HG03460 (cell line): ENCODE measurements around the gene PLCL1.

Experiments
- ATAC-seq: cut with Tn5 transposase; IDR thresholded peaks from one replicate; pipeline ENCODE4 v1.9.1; 2021; ENCODE audit not compliant: unreplicated experiment

The PLCL1 gene

GRCh38 chr2:198100346-198100745 lies 296.0 kb downstream of the PLCL1 start:
- no peak for ATAC-seq

- ATAC-seq: no peak
These were observed 297.3 kb downstream of the PLCL1 start for GRCh38 chr2:198101688-198102087.

- ATAC-seq: no peak
These were observed 297.7 kb downstream of the PLCL1 start for GRCh38 chr2:198102120-198102519.

- no peak for ATAC-seq
These were observed 298.5 kb downstream of the PLCL1 start for GRCh38 chr2:198102856-198103255.

GRCh38 chr2:198106621-198107385 lies 302.4 kb downstream of the PLCL1 start:
- ATAC-seq: no peak

- no peak for ATAC-seq
These were observed 308.9 kb downstream of the PLCL1 start for GRCh38 chr2:198113316-198113715.

GRCh38 chr2:198114064-198114463 lies 309.7 kb downstream of the PLCL1 start:
- ATAC-seq: no peak

- ATAC-seq: no peak
These were observed 310.8 kb downstream of the PLCL1 start for GRCh38 chr2:198115201-198115600.

- no peak for ATAC-seq
These were observed 312.4 kb downstream of the PLCL1 start for GRCh38 chr2:198116756-198117155.

- no peak for ATAC-seq
These were observed 313.1 kb downstream of the PLCL1 start for GRCh38 chr2:198117406-198118041.

GRCh38 chr2:198127627-198128026 lies 323.2 kb downstream of the PLCL1 start:
- no peak for ATAC-seq

GRCh38 chr2:198129609-198130008 lies 325.2 kb downstream of the PLCL1 start:
- ATAC-seq: no peak

GRCh38 chr2:198134293-198134955 lies 330.0 kb downstream of the PLCL1 start:
- no peak for ATAC-seq

GRCh38 chr2:198135481-198135934 lies 331.1 kb downstream of the PLCL1 start:
- no peak for ATAC-seq

GRCh38 chr2:198136142-198136541 lies 331.7 kb downstream of the PLCL1 start:
- ATAC-seq: no peak

- ATAC-seq: no peak
These were observed 333.3 kb downstream of the PLCL1 start for GRCh38 chr2:198137733-198138132.

GRCh38 chr2:198141726-198142125 lies 337.3 kb downstream of the PLCL1 start:
- ATAC-seq: no peak

- no peak for ATAC-seq
These were observed 338.8 kb downstream of the PLCL1 start for GRCh38 chr2:198143156-198143555.

GRCh38 chr2:198143793-198144192 lies 339.4 kb downstream of the PLCL1 start:
- ATAC-seq: no peak

- no peak for ATAC-seq
These were observed 340.3 kb downstream of the PLCL1 start for GRCh38 chr2:198144660-198145059.

GRCh38 chr2:198146346-198146940 lies 342.1 kb downstream of the PLCL1 start:
- no peak for ATAC-seq

GRCh38 chr2:198157314-198157713 lies 352.9 kb downstream of the PLCL1 start:
- no peak for ATAC-seq
